ENCODE data around the gene CIDEC.

Gene CIDEC

DNA sequence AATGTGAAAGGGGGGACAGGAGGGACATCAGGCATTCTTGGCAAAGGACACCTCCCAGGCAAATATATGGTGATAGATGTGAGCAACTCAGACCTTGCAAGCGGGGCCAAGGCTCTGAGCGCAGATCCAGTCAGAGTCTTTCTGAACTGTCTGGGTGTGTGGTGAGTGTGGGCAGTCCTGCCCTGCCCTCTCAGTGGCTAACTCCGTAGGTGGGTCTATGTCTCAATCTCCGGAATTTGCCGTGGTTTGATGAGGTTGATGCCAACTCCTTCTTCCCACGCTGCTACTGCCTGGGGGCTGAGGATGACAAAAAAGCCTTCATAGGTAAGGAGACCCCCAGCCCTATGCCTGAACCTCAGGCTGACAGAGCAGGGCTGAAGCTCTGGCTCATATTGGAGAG is 62.6 kb downstream of the CIDEC start:
- TF ChIP-seq, protein P1, sequence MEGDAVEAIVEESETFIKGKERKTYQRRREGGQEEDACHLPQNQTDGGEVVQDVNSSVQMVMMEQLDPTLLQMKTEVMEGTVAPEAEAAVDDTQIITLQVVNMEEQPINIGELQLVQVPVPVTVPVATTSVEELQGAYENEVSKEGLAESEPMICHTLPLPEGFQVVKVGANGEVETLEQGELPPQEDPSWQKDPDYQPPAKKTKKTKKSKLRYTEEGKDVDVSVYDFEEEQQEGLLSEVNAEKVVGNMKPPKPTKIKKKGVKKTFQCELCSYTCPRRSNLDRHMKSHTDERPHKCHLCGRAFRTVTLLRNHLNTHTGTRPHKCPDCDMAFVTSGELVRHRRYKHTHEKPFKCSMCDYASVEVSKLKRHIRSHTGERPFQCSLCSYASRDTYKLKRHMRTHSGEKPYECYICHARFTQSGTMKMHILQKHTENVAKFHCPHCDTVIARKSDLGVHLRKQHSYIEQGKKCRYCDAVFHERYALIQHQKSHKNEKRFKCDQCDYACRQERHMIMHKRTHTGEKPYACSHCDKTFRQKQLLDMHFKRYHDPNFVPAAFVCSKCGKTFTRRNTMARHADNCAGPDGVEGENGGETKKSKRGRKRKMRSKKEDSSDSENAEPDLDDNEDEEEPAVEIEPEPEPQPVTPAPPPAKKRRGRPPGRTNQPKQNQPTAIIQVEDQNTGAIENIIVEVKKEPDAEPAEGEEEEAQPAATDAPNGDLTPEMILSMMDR (IDR thresholded peaks at IDR 0.05; ENCODE audit: extremely low read depth, insufficient read depth, missing control alignments): no peak

More for the DNA sequence above, 62.6 kb downstream of the CIDEC start:
- no peak for DNase-seq (ENCODE audit: low spot score)
- in situ Hi-C loops (cut with MboI; ENCODE audit: low pct_unique_long_range_greater_than_20kb, low sequenced_read_pairs, unreplicated experiment): no loop called here

Data from GM13977 (cell line).